GM19438 (cell line): ENCODE measurements around the gene KSR2.
"Not testable (repeated sequence)": the region's sequence is repeated elsewhere in the genome, so short reads cannot be mapped to it uniquely, and the experiment has no call there.

Experiments
- ATAC-seq: cut with Tn5 transposase; IDR thresholded peaks from one replicate; pipeline ENCODE4 v1.9.1; 2021; ENCODE audit warnings: low read depth; ENCODE audit not compliant: unreplicated experiment

KSR2 gene

DNA sequence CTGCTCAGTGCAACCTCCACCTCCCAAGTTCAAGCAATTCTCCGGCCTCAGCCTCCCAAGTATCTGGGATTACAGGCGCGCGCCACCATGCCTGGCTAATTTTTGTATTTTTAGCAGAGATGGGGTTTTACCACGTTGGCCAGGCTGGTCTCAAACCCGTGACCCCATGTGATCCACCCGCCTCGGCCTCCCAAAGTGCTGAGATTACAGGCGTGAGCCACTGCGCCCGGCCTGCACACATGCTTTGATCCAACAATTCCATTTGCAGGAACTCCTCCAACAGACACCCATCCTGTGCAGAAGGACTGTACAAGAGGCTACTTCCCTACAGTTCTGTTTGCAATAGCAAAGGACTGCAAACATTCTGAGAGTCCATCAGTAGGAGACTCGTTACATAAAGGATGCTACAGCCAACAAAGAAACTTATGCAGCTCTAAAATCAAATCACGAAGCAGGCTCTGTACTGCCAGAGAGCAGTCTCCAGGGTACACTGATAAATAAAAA is 108.0 kb downstream of the KSR2 start:
- not testable (repeated sequence) for ATAC-seq

DNA sequence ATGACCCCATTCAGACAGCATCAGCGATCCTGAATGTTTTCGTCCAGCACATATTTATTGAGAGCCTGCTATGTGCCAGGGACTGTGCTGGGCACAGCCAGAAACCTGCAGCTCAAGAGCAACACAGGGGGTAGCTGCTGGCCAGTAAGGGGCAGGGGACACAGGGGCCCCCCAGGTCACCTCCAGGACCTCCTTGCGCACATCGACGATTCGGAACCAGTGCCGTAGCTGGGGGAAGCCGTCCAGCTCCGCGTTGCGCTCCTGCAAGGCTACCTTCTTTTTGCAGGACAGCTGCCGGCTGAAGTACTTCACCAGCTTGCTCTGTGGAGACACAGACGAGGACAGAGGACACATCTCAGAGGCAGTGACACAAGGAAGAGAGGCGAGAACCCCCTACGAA is 108.7 kb downstream of the KSR2 start:
- no peak for ATAC-seq

DNA sequence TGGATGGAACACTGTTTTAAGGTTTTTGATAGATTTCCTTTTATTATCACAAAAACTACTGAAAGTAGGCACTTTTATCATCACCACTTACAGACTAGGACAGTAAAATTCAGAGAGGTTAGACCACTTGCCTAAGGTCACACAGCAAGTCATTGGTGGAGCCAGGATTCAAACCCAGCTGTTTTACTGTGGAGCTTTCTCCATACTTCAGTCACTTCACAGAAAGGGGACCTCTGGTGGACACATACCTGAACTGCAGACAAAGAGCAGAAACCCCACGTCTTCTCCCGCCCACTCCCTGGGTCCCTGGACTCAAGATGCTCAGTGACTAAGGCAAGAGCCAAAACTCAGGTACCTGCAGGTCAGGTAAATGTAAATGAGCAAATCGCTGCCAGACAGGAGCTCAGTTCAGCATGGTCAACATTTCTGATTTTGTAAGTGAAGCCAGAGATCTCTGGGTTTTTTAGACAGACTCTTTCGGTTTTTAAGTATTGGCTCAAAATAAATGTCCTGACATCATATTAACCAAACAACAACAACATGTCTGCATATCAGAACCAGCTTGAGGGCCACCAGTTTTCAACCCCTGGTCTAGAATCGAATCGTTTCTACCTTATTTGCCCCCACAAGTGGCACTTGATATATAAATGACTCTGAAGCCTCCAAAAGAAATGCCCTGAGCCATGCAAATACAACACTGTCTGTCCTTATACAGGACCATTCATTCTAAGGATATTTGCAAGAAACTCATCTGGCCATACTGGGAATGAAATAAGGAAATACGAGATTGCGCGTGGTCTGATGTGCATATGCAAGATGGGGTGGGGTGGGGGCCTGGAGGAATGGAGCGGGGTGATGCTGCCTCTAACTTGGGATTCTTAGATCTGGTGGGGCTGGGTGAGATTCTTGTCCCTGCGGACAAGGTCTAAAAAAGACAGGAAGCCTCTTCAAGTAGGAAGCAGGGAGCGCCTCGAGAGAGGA is 110.9 kb downstream of the KSR2 start:
- no peak for ATAC-seq

DNA sequence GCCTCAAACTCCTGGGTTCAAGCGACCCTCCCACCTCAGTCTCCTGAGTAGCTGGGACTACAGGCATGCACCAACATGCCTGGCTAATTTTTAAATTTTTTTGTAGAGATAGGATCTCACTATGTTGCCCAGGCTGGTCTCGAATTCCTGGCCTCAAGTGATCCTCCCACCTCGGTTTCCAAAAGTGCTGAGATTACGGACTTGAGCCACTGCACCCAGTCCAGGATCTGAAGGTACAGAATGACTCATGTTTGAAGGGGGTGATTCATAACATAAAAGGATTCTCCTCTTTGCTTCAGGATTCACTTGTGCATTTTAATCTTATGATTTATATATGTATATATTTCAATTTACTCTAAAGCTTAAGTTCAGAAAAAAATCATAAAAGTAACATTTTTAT is 111.7 kb downstream of the KSR2 start:
- ATAC-seq = not testable (repeated sequence)

DNA sequence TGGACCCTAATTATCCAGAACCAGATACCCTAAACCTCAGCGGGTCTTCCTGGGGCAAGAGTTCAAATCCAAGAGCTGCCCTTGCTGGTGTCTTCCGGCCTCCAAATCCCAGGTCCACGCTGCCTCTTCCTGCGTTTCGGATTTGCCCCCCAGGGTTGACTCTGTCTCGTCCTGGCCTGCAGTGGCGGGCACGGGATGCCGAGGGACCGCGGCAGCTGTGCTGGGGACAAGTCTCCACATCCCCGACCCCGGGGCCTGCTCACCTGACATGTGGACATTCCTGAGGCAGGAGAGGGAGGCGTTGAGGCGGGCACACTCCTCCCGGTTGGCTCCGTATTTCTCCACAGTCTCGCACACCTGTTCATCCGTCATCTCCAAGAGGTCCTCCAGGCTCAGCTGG is 113.6 kb downstream of the KSR2 start:
- no peak for ATAC-seq

DNA sequence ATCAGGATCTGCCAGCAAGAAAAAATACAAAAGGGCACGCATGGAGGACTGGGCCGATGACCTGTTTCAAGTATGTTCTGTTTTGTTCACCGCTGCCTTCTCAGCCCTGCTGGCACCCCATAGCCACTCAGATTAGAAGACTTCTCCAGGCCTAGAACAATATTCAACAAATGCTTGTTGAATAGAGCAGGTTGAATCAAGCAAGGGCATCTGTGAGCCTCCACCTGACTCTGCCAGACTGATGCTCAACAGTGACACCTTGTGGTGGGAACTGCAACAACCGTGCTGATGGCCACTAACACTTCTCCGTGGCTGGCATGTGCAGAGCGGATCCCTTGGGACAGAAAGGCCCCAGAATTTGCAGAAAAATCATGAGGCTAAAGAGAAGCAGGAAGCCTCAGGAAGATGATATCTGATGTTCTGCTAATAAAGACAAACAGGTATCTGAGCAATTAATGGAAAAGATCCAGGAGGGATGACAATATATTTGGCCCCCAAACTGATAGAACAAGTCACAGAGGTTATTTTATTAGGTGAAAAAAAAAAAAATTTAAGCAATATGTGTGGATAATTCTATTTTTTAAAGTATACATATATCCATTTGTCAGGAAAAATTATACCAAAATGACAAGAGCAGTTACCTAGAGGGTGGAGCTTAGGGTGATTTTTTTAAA is 114.3 kb downstream of the KSR2 start:
- no peak for ATAC-seq

DNA sequence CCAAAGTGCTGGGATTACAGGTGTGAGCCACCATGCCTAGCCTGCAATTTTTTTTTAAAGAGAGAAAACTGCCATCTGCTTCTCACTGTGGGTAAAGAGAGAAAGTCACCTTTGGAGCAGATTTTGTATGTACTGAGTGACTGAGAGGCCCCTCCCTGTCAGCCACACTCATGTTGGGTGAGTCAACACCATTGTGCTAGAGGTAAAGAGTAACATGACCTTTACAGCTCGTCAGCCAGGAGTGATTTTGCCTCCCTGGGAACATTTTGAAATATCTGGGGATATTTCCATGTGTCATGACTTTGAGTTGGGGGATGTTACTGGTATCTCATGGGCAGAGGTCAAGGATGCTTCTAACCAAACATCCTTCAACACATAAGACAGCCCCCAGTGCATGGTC is 115.2 kb downstream of the KSR2 start:
- no peak for ATAC-seq

DNA sequence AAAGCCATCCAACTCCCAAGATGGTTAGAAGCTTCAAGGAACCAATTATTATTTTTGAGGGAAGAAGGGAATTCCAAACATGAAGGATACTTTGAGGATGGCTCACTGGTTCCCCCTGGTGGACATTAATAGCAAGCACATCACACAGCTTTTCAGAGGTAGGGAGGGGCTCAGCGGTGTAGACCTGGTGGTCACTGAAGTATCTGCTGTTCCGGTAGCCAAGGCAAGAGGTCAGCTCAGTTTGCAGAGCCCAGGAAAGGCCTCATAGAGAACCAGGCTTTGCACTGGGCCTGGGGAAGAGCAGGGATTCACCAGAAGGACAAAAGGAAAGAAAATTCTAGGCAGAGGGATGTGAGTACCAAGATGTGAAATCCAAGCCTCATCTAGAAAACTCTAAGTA is 118.7 kb downstream of the KSR2 start:
- no peak for ATAC-seq

DNA sequence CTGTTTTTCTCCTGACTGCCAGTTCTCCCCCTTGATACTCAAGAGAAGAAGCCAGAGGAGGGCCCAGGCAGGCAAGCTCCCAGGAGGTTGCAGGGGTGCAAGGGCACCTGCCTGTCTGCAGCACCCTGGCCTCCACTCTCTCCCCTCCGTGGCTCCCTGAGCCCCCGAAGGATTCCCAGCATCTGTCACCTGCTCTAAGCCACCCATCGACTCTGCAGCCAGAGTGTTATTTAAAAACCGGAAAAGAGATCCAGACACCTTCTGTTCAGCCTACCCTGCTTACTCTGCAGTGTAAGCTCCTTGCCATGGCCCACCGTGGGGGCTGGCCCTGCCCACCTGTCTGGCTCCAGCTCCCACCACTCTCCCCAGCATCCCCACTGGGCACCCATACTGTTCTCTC is 121.4 kb downstream of the KSR2 start:
- no peak for ATAC-seq

DNA sequence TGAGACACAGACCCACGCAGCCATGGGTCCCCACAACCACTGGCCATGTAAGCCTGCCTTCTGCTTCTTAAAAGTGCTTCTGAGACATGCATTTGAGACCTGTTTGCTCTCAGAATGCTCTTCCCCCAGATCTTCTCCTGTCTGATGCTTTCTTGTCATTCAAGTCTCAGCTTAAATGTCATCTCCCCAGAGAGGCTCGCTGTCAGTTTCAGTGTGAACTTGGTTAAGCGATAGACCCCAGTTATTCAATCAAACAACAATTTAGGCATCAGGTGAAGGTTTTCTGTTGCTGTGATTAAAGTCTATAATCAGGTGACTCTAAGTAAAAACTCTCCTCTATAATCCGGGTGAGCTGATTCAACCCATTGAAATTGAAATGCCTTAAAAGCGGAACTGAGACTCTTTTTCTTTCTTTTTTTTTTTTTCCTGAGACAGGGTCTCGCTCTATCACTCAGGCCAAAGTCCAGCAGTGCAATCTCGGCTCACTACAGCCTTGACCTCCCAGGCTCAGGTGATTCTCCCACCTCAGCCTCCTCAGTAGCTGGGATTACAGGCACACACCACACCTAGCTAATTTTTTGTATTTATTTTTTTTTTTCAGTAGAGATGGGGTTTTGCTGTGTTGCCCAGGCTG is 123.4 kb downstream of the KSR2 start:
- ATAC-seq = no peak

DNA sequence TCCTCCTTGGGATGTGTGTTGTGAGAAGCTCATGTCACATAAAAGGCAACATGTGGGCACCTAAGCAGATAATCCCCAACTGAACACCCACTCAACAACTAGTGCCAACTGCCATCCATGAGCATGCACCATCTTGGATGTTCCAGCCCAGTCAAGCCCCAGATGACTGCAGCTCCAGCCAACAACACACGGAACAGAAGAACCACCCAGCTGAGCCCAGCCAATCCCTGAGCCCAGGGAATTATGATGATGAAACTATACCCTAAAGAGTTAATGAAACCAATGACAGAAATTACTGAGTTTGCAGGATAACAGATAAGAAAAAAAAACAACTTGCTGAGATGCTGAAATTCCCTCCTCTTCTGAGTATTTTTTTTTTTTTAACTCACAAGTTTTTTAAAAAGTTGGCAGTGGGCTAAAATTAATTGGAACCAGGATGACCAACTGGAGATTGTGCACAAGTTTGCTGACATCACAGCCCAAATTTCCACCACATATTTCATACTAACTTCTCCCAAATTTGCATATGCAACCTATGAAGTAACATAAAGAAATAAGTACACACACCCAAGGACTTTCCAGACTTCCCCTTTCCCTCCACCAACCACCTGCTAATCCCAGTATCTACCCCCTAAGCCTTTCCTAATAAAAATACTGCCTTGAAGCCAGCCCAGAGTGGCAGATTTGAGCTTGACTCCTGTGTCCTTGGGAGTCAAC is 124.5 kb downstream of the KSR2 start:
- no peak for ATAC-seq

DNA sequence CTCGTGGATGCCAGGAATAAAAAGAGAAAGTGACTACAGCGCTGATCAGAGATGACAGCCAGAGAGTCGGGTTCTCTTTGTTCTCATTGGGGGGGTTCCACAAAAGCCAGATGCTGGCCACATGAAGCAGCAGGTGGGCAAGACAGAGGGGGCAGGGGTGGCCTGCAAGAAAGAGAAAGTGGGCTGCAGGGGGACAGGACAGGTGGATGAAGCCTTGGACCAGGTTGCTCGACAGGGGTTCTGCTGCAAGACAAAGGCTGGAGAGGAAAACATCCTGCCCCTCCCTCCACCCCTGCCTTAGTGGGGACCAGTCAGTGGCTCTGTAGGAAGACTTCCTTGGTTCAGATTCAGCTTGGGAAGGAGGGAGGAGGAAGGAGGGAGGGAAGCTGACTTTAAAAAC is 126.2 kb downstream of the KSR2 start:
- ATAC-seq = no peak

DNA sequence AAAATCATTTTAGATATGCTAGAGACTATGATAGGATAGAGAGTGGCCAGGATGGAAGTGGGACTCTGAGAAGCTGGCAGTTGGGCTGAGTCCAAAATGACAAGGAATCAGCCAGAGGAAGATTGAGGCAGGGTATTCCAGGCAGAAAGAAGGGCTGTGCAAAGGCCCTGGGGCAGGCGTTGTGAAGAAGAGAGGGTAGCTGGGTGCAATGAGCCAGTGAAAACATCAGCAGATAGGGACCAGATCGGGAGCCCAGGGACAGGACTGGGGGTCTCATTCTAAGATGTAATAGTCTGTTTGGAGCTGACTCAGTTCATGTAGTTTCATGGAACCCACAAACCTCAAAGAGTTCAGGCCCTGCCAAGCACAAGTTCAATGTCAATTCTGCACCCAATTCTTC is 126.6 kb downstream of the KSR2 start:
- no peak for ATAC-seq

DNA sequence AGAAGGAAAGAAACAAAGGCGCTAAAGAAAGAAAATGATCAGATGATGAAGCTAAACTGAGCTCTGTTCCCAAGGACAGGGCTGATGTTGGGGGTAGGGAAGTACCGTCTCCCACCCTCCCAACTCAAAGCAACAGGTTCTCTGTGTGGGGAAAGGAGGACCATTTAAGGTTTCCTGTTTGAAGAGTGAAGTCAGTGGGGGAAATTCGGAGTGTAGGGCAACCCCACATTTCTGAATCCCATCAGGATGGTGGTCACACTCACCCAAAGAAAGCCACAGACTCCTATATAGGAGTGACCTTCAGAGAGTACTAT is 131.1 kb downstream of the KSR2 start:
- ATAC-seq = no peak

DNA sequence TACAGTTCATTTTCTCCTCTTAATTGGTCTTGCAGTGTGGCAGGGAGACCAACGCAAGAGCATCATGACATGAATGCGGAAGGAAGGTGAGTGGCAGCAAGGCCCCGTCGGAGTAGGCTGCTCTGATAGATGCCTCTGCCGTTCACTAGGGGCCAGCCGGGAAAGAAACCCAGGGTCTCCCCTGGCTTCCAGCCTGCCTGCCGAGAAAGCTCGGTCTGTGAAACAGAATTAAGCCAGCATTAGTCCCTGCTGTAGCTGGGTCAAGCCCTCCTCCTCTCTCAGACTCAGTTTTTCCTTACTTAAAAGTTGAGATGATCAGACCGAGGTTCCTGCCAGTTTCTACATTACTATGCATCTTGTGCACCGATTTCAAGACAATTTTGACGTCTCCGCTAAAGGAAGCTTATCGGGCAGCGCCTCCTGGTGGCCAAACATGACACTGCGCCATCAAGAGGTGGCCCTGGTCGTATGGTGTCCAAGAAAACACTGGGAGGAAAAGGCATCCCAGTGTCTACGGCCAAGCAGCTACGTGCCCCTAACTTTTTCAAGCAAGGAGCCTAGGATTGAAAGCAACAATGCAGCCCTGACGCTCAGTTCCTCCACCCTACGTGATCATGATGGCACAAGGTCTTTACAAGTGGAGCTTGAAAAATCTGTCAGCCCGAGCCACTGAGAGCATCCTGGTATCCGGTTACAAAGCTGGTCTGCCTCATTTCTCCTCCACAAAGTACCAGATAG is 131.6 kb downstream of the KSR2 start:
- ATAC-seq = no peak

DNA sequence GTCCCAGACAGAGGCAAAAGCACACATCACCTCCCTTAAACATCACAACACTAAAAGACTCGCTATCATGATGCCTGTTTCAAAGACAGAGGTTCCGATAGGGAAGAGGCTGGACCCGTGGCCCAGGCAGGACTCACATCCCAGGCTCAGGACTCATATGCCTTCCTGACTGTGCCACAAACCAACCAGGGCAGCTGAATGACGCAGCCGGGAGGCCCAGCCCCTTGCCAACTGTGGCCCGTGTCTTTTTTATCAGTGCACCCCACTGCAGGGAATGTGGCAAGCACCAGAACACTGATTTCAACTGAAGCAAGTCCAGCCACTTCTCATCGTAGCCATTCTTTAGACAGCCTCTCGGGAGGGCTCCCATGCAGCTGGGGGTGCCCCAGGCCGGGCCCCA is 132.3 kb downstream of the KSR2 start:
- no peak for ATAC-seq

DNA sequence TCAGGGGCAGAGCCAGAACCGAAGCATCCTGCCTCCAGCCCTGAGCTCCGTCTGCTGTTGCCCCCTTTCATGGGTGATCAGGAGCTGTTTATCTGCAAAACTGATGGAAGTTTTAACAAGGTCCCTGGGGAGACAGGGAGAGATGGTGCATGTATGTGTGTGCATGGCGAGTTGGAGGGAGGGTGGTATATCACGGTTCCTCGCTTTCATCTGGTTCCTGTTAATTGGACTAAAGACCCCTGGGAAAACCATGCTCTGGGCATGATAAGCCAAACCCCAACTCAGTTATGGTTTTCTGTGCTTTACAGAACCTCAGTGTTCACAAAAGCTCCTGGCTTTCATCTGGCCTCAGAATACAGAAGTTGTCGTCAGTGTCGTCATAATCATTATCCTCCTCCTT is 133.6 kb downstream of the KSR2 start:
- no peak for ATAC-seq

DNA sequence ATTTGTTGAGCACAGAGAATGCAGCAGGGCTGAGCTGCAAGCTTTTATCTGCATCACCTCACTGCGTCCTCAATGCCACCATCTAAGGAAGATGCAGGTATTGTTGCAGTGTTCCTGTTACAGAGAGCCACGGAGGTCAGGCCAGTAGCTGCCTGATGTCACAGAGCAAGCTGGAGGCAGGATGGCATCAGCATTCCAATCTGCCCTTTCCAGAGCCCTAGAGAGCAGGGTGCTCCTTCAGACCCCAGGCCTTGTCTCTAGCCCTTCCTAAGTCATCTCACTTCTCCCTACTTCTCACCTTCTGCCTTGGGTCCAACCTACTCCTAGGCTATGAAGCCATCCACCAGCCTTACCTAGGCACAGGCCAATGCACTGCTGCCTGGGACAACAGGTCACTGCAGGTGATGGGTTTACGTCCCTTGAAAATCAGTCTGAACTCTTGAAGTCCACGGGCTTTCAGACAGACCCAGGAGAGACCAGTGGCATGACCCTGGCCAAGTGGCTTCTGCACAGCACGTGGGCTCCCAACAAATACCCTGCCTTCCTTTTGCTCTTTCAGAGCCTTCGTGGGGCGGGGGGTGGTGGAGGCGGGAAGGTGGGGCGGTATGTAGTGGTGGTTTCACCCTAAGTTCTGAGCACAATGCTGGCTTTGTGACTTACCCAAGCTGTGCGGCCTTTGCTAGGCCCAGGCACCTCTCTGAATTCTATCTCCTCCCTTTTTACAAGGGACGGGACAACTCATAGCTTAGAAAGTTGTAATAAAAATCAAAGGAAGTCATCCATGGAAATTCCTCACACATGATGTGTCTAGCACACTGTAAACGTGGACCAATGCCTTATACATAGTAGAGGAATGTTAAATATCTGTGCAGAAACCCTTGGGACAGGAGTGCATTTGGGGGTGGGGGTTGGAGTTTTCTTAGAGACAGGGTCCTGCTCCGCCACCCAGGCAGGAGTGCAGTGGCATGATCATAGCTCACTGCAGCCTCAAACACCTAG is 136.0 kb downstream of the KSR2 start:
- ATAC-seq = no peak

DNA sequence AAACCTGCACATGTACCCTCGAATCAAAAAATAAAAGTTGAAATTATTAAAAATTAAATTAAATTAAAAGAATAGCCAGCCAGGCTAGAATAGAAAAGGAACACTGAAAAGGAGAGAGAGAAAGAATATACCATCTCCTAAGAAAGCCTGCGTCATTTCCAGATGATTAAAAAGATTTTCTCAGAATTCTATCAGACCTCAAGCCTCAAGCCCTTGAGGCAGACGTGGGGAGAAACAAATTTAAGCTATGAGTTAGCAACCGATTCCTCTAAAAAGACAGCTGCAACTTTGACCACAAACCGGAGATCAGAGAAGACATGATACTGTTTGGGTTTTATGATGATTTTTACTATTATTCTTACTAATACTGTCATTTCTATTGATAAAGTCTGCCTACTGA is 138.3 kb downstream of the KSR2 start:
- ATAC-seq = no peak
